Measurements from ENCODE around the gene UMAD1.

DNA sequence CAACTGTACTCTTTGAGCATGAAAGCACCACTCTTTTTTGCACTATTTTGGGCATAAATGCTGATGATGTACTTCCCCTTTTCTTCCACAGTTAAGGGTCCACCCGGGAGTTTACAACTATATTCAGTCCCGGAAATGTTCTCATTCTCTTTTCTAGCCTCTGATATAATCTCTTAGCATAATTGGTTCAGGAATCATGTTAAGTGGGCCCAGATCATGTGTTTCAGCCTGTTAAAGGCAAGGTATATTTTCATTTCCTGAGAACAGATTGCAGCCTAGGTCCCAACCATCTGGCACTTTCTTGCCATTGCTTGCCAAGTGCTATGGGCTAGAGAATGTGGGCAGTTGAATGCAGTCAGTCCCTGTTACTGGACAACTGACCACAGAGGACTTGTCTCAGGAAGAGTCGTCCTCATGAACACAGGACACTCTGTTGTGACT, 216.6 kb downstream of the UMAD1 start:
- TF ChIP-seq POLR2A (IDR thresholded peaks at IDR 0.05): no peak
- TF ChIP-seq, protein P1, sequence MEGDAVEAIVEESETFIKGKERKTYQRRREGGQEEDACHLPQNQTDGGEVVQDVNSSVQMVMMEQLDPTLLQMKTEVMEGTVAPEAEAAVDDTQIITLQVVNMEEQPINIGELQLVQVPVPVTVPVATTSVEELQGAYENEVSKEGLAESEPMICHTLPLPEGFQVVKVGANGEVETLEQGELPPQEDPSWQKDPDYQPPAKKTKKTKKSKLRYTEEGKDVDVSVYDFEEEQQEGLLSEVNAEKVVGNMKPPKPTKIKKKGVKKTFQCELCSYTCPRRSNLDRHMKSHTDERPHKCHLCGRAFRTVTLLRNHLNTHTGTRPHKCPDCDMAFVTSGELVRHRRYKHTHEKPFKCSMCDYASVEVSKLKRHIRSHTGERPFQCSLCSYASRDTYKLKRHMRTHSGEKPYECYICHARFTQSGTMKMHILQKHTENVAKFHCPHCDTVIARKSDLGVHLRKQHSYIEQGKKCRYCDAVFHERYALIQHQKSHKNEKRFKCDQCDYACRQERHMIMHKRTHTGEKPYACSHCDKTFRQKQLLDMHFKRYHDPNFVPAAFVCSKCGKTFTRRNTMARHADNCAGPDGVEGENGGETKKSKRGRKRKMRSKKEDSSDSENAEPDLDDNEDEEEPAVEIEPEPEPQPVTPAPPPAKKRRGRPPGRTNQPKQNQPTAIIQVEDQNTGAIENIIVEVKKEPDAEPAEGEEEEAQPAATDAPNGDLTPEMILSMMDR (IDR thresholded peaks at IDR 0.05): no peak

Measured in thyroid gland (tissue), 4 donors.